IMR-90 (cell line): ENCODE data around the gene SMC5. TPM values are rescaled to one million over a fixed set of nuclear protein-coding genes. Genes with fewer than 3 reads are reported as not detected.

ENCODE experiments used
- ATAC-seq: fragments of 200-7000 bp; cut with Tn5 transposase; 2 replicates; pipeline ENCODE4 v1.9.1; 2020; ENCODE audit warnings: low read depth, mild to moderate bottlenecking, moderate library complexity
- BruUV-seq: library from RNA; stranded (reverse); fragments of 400-500 nt; replicated peaks from 2 replicates; lab custom pipeline; 2021; lab: Mats Ljungman, UMichigan
- CTCF ChIA-PET: fragments of 300-600 bp; formaldehyde crosslinking; extraction: SDS; loops from one replicate; lab custom pipeline; 2021; ENCODE audit warnings: antibody characterized with exemption; lab: Yijun Ruan, JAX
- POLR2A ChIA-PET: fragments of 300-600 bp; sonication (Branson Sonifier 250); formaldehyde crosslinking; loops from one replicate; lab custom pipeline; 2022; ENCODE audit warnings: antibody characterized with exemption; ENCODE audit not compliant: unreplicated experiment; lab: Charles Lee
- DNase-seq: peaks from one replicate; pipeline ENCODE4 v3.0.0; 2013
- H2AFZ ChIP-seq: replicated peaks from 2 replicates; pipeline ENCODE3; 2013; ENCODE audit warnings: low read length, mild to moderate bottlenecking; ENCODE audit not compliant: poor library complexity
- H2AK5ac ChIP-seq: 2 replicates; pipeline ENCODE4 v1.6.1; 2013; ENCODE audit warnings: low read depth, low read length, inconsistent platforms
- H2AK9ac ChIP-seq: replicated peaks from 2 replicates; pipeline ENCODE3; 2013; ENCODE audit warnings: mild to moderate bottlenecking, low read depth, low read length, moderate library complexity; ENCODE audit not compliant: poor library complexity
- H2BK120ac ChIP-seq: 2 replicates; pipeline ENCODE4 v1.6.1; 2013; ENCODE audit warnings: low read depth, low read length, inconsistent platforms
- H2BK15ac ChIP-seq: 3 replicates; pipeline ENCODE4 v1.6.1; 2013; ENCODE audit warnings: low read depth, low read length, inconsistent platforms
- H2BK20ac ChIP-seq: 2 replicates; pipeline ENCODE4 v1.6.1; 2013; ENCODE audit warnings: low read depth, mild to moderate bottlenecking, inconsistent platforms, low read length, moderate library complexity
- H2BK5ac ChIP-seq: 2 replicates; pipeline ENCODE4 v1.6.1; 2013; ENCODE audit warnings: mild to moderate bottlenecking, low read depth, low read length, inconsistent platforms; ENCODE audit not compliant: poor library complexity, severe bottlenecking
- H3K14ac ChIP-seq: replicated peaks from 2 replicates; pipeline ENCODE4 v1.6.1; 2013; ENCODE audit warnings: low read depth, low read length, inconsistent platforms
- H3K18ac ChIP-seq: 2 replicates; pipeline ENCODE4 v1.6.1; 2013; ENCODE audit warnings: low read depth, low read length, control low read depth
- H3K23ac ChIP-seq: 2 replicates; pipeline ENCODE4 v1.6.1; 2013; ENCODE audit warnings: low read depth, low read length, inconsistent platforms
- H3K27ac ChIP-seq: 2 replicates; pipeline ENCODE4 v1.5.1; 2013; ENCODE audit warnings: mild to moderate bottlenecking, control low read depth, low read length; ENCODE audit not compliant: insufficient read depth
- H3K27me3 ChIP-seq: 2 replicates; pipeline ENCODE4 v1.6.1; 2013; ENCODE audit warnings: low read length; ENCODE audit not compliant: control insufficient read depth, insufficient read depth
- H3K36me3 ChIP-seq: 2 replicates; pipeline ENCODE4 v1.6.1; 2013; ENCODE audit warnings: low read length, mixed read lengths; ENCODE audit not compliant: control insufficient read depth, insufficient read depth
- H3K4ac ChIP-seq: 2 replicates; pipeline ENCODE4 v1.6.1; 2013; ENCODE audit warnings: low read depth, low read length, inconsistent platforms
- H3K4me1 ChIP-seq: 2 replicates; pipeline ENCODE4 v1.6.1; 2013; ENCODE audit warnings: low read length, mixed read lengths; ENCODE audit not compliant: control insufficient read depth, insufficient read depth
- H3K4me2 ChIP-seq: 2 replicates; pipeline ENCODE4 v1.6.1; 2013; ENCODE audit warnings: low read depth, mild to moderate bottlenecking, control low read depth, low read length, moderate library complexity
- H3K4me3 ChIP-seq: 2 replicates; pipeline ENCODE4 v1.5.1; 2013; ENCODE audit warnings: low read depth, mild to moderate bottlenecking, control low read depth, low read length, moderate library complexity; ENCODE audit not compliant: insufficient read depth
- H3K56ac ChIP-seq: 2 replicates; pipeline ENCODE4 v1.6.1; 2013; ENCODE audit warnings: low read length, inconsistent platforms; ENCODE audit not compliant: insufficient read depth; ENCODE audit errors: extremely low read depth
- H3K79me1 ChIP-seq, 2 experiments: 2 replicates each; pipeline ENCODE4 v1.6.1; 2013; ENCODE audit warnings: low read length in 2 of 2, inconsistent platforms in 1 of 2, low read depth in 1 of 2
- H3K9ac ChIP-seq: 2 replicates; pipeline ENCODE4 v1.6.1; 2013; ENCODE audit warnings: low read depth, low read length, control low read depth
- H3K9me1 ChIP-seq: 2 replicates; pipeline ENCODE4 v1.6.1; 2013; ENCODE audit warnings: low read length, inconsistent platforms; ENCODE audit not compliant: insufficient read depth
- H3K9me3 ChIP-seq: 2 replicates; pipeline ENCODE4 v1.6.1; 2013; ENCODE audit warnings: low read length; ENCODE audit not compliant: control insufficient read depth, insufficient read depth
- H4K20me1 ChIP-seq: 2 replicates; pipeline ENCODE4 v1.6.1; 2013; ENCODE audit warnings: low read length, inconsistent platforms; ENCODE audit not compliant: insufficient read depth
- H4K5ac ChIP-seq: 2 replicates; pipeline ENCODE4 v1.6.1; 2013; ENCODE audit warnings: mild to moderate bottlenecking, low read depth, low read length, control low read depth
- H4K8ac ChIP-seq, 2 experiments: 2 replicates each; pipeline ENCODE4 v1.6.1; 2013; ENCODE audit warnings: low read depth in 2 of 2, low read length in 2 of 2, control low read depth in 1 of 2, inconsistent platforms in 1 of 2
- H4K91ac ChIP-seq: 2 replicates; pipeline ENCODE4 v1.6.1; 2013; ENCODE audit warnings: low read depth, low read length, inconsistent platforms; ENCODE audit not compliant: insufficient read depth
- BHLHE40 ChIP-seq: fragments of 150-350 bp; IDR thresholded peaks from 2 replicates; pipeline ENCODE4 v1.6.1; 2016; ENCODE audit warnings: mild to moderate bottlenecking, low read depth, low read length
- CEBPB ChIP-seq: IDR thresholded peaks from 2 replicates; pipeline ENCODE4 v1.6.1; 2012; ENCODE audit warnings: low read depth, low read length, improper control_type of control experiment
- CHD1 ChIP-seq: IDR thresholded peaks from 2 replicates; pipeline ENCODE4 v1.6.1; 2012; ENCODE audit warnings: low read depth, low read length, improper control_type of control experiment
- FOS ChIP-seq: fragments of 150-350 bp; IDR thresholded peaks from 2 replicates; pipeline ENCODE4 v1.6.1; 2016; ENCODE audit warnings: low read depth, low read length
- MAFK ChIP-seq: IDR thresholded peaks from 2 replicates; pipeline ENCODE4 v1.6.1; 2012; ENCODE audit warnings: low read depth, low read length, improper control_type of control experiment
- MAZ ChIP-seq: IDR thresholded peaks from 2 replicates; pipeline ENCODE4 v1.6.1; 2012; ENCODE audit warnings: low read depth, mild to moderate bottlenecking, low read length, improper control_type of control experiment, moderate library complexity, borderline replicate concordance
- MXI1 ChIP-seq: IDR thresholded peaks from 2 replicates; pipeline ENCODE4 v1.6.1; 2012; ENCODE audit warnings: low read depth, mild to moderate bottlenecking, low read length, moderate library complexity, borderline replicate concordance
- POLR2A ChIP-seq: IDR thresholded peaks from 2 replicates; pipeline ENCODE4 v1.6.1; 2012; ENCODE audit warnings: mild to moderate bottlenecking, low read depth, low read length
- RAD21 ChIP-seq: IDR thresholded peaks from 2 replicates; pipeline ENCODE4 v1.6.1; 2012; ENCODE audit warnings: low read length, improper control_type of control experiment
- RCOR1 ChIP-seq: IDR thresholded peaks from 2 replicates; pipeline ENCODE4 v1.6.1; 2012; ENCODE audit warnings: mild to moderate bottlenecking, low read length, improper control_type of control experiment; ENCODE audit not compliant: insufficient replicate concordance
- RFX5 ChIP-seq: IDR thresholded peaks from 2 replicates; pipeline ENCODE4 v1.8.0; 2012; ENCODE audit warnings: low read depth, mild to moderate bottlenecking, low read length, moderate library complexity
- SMC3 ChIP-seq: fragments of 150-350 bp; IDR thresholded peaks from 2 replicates; pipeline ENCODE4 v1.6.1; 2016; ENCODE audit warnings: low read depth, mild to moderate bottlenecking, antibody characterized with exemption, low read length, moderate library complexity
- WGBS, 2 experiments: methylation state at CpG; one replicate each; pipeline versions ENCODE4 v1.1.5 to v1.1.7; 2013; ENCODE audit warnings: missing lambda C conversion rate in 2 of 2; ENCODE audit not compliant: insufficient read length in 1 of 2; ENCODE audit errors: extremely low coverage in 2 of 2; 5-methylcytosine and 5-hydroxymethylcytosine counted together
- dilution Hi-C: fragments of 300-500 bp; cut with HindIII; formaldehyde crosslinking; loops from one replicate; pipeline ENCODE4 v1.14.3; 2018; ENCODE audit warnings: low sequenced_read_pairs; ENCODE audit not compliant: unreplicated experiment
- in situ Hi-C: fragments of 300-500 bp; cut with MboI; formaldehyde crosslinking; loops from 3 replicates; pipeline ENCODE4 v1.14.3; 2019; ENCODE audit warnings: low sequenced_read_pairs, inconsistent platforms, mixed read lengths
- intact Hi-C: fragments of 100-400 bp; cut with micrococcal nuclease; formaldehyde crosslinking; loops from 2 replicates; pipeline ENCODE4 v1.10.0; 2022
- polyA plus RNA-seq, 3 experiments: library from polyadenylated mRNA; depleted of rRNA; stranded (reverse); fragments of >200 nt; gene quantifications; 2 replicates each; pipeline ENCODE4 v1.2.3, GENCODE V29; 2012; ENCODE audit warnings: low replicate concordance in 1 of 3
- total RNA-seq: library from RNA; depleted of rRNA; stranded (reverse); fragments of >200 nt; gene quantifications from 2 replicates; pipeline ENCODE4 v1.2.3, GENCODE V29; 2012
- TF ChIP-seq, protein P1 (sequence below): conservative IDR thresholded peaks from 2 replicates; pipeline ENCODE4 v1.5.1; 2012; ENCODE audit warnings: mild to moderate bottlenecking, low read depth, low read length, improper control_type of control experiment
- TF ChIP-seq, protein P2 (sequence below): fragments of 150-350 bp; IDR thresholded peaks from 2 replicates; pipeline ENCODE4 v1.6.1; 2016; ENCODE audit warnings: low read depth, mild to moderate bottlenecking, low read length, moderate library complexity, borderline replicate concordance
- TF ChIP-seq, protein P3 (sequence below): fragments of 150-350 bp; IDR thresholded peaks from 2 replicates; pipeline ENCODE4 v1.6.1; 2017; ENCODE audit warnings: mild to moderate bottlenecking, antibody characterized with exemption, low read length, low read depth

The SMC5 gene
- total and polyA plus RNA-seq, 2 of the 4 experiments (the other 2 are of a cell fraction) = 12.0 to 13.3 TPM

DNA sequence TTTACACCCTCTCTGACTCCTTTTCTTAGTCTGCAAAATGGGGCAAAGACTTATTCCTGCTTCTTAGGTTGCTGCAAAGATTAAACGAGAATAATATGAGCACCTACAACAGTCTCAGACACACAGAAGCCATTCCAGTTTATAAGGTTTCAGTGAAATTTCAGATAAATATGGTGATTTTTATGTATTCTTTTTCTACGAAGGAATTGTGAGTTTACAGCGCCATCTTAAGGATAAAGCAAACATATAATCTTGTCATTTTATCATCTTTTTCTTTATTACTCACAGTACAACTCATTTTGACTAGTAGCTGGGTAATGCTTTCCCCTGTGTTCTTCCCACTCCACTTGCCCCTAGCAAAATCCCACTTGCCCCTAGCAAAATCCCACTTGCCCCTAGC lies 29.2 kb upstream of the SMC5 start (continued):
- no peak for TF ChIP-seq RCOR1

DNA sequence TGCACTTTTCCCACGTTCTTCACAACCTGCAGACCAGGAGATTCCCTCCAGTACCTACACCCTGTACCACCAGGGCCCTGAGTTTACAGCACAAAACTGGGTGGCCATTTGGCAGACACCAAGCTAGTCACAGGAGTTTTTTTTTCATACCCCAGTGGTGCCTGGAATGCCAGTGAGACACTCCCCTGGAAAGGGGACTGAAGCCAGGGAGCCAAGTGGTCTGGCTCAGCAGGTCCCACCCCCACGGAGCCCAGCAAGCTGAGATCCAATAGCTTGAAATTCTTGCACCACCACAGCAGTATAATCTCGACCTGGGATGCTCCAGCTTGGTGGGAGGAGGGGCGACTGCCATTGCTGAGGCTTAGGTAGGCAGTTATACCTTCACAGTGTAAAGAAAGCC lies 26.3 kb upstream of the SMC5 start:
- no peak overlapping the region for H2BK15ac ChIP-seq
- in situ Hi-C loops = loop anchor here (5.0 to 25.0 kb wide), 3 partner anchors 260 to 670 kb away; partner anchors contain the start of gene APBA1
- no peak overlapping the region for H3K4me2 ChIP-seq
- no peak overlapping the region for H2AFZ ChIP-seq
- no peak overlapping the region for H3K14ac ChIP-seq
- peaks cover 0 to 3% of the 10 kb centered on the region in 2 experiments; a peak in 1 of 4 replicates for H3K79me1 ChIP-seq
- ChIA-PET CTCF (no interaction called here), POLR2A (no interaction called here)
- no peak overlapping the region for H2AK9ac ChIP-seq
- no peak overlapping the region for H2AK5ac ChIP-seq
- H4K5ac ChIP-seq = no peak overlapping the region
- no peak overlapping the region for H2BK20ac ChIP-seq
- no peak for ATAC-seq
- H3K4ac ChIP-seq = no peak overlapping the region
- H3K9ac ChIP-seq = no peak overlapping the region
- DNase-seq = no peak
- H4K8ac ChIP-seq = no peak overlapping the region
- no peak overlapping the region for H3K56ac ChIP-seq
- no peaks in the 10 kb centered on the region for H3K36me3 ChIP-seq
- no peaks in the 10 kb centered on the region for H3K9me1 ChIP-seq
- H3K27ac ChIP-seq = no peak overlapping the region
- H3K18ac ChIP-seq = no peak overlapping the region
- peaks cover 7% of the 10 kb centered on the region for H3K4me1 ChIP-seq
- intact Hi-C loops = no loop called here
- H3K23ac ChIP-seq = no peak overlapping the region
- no peak overlapping the region for H4K91ac ChIP-seq
- H3K27me3 ChIP-seq = no peaks in the 10 kb centered on the region
- no peaks in the 10 kb centered on the region for H4K20me1 ChIP-seq
- H2BK120ac ChIP-seq = no peak overlapping the region
- no peak overlapping the region for H2BK5ac ChIP-seq
- H3K4me3 ChIP-seq = no peak overlapping the region
- no CpG with 5 or more reads among the region's 4 CpGs for WGBS, 2 experiments
- no peaks in the 10 kb centered on the region for H3K9me3 ChIP-seq
- dilution Hi-C loops = no loop called here
- no TSS peak for BruUV-seq
- TF ChIP-seq, protein P1, sequence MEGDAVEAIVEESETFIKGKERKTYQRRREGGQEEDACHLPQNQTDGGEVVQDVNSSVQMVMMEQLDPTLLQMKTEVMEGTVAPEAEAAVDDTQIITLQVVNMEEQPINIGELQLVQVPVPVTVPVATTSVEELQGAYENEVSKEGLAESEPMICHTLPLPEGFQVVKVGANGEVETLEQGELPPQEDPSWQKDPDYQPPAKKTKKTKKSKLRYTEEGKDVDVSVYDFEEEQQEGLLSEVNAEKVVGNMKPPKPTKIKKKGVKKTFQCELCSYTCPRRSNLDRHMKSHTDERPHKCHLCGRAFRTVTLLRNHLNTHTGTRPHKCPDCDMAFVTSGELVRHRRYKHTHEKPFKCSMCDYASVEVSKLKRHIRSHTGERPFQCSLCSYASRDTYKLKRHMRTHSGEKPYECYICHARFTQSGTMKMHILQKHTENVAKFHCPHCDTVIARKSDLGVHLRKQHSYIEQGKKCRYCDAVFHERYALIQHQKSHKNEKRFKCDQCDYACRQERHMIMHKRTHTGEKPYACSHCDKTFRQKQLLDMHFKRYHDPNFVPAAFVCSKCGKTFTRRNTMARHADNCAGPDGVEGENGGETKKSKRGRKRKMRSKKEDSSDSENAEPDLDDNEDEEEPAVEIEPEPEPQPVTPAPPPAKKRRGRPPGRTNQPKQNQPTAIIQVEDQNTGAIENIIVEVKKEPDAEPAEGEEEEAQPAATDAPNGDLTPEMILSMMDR = no peak
- no peak for TF ChIP-seq RFX5
- TF ChIP-seq BHLHE40 = no peak
- TF ChIP-seq MAZ = no peak
- no peak for TF ChIP-seq RAD21
- TF ChIP-seq CEBPB = no peak
- TF ChIP-seq MAFK = no peak
- TF ChIP-seq, protein P2, sequence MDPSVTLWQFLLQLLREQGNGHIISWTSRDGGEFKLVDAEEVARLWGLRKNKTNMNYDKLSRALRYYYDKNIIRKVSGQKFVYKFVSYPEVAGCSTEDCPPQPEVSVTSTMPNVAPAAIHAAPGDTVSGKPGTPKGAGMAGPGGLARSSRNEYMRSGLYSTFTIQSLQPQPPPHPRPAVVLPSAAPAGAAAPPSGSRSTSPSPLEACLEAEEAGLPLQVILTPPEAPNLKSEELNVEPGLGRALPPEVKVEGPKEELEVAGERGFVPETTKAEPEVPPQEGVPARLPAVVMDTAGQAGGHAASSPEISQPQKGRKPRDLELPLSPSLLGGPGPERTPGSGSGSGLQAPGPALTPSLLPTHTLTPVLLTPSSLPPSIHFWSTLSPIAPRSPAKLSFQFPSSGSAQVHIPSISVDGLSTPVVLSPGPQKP = no peak
- no peak for TF ChIP-seq FOS
- no peak for TF ChIP-seq MXI1
- TF ChIP-seq, protein P3, sequence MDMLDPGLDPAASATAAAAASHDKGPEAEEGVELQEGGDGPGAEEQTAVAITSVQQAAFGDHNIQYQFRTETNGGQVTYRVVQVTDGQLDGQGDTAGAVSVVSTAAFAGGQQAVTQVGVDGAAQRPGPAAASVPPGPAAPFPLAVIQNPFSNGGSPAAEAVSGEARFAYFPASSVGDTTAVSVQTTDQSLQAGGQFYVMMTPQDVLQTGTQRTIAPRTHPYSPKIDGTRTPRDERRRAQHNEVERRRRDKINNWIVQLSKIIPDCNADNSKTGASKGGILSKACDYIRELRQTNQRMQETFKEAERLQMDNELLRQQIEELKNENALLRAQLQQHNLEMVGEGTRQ = no peak
- TF ChIP-seq SMC3 = no peak
- no peak for TF ChIP-seq RCOR1
- no peak for TF ChIP-seq CHD1
- no peak for TF ChIP-seq POLR2A
